HepG2 (cell line): ENCODE data around the gene ZER1. TPM values are rescaled to one million over a fixed set of nuclear protein-coding genes. Genes with fewer than 3 reads are reported as not detected.

ENCODE experiments used
- ARNT ChIP-seq: fragments of 450-650 bp; IDR thresholded peaks from 2 replicates; pipeline ENCODE4 v1.6.1; 2017
- DBP ChIP-seq: sonication (generic); formaldehyde crosslinking; IDR thresholded peaks from 2 replicates; pipeline ENCODE4 v1.4.0; 2020; ENCODE audit warnings: missing genetic modification reagents; ENCODE audit errors: not compliant biosample characterization
- FOXM1 ChIP-seq: sonication (generic); formaldehyde crosslinking; IDR thresholded peaks from 2 replicates; pipeline ENCODE4 v1.5.0; 2020; ENCODE audit warnings: missing genetic modification reagents
- GLMP ChIP-seq: sonication (generic); formaldehyde crosslinking; IDR thresholded peaks from 2 replicates; pipeline ENCODE4 v1.9.0; 2021; ENCODE audit warnings: missing genetic modification reagents, mild to moderate bottlenecking, borderline replicate concordance
- HBP1 ChIP-seq: IDR thresholded peaks from 2 replicates; pipeline ENCODE4 v1.6.1; 2016; ENCODE audit warnings: low read depth, control low read depth
- KAT7 ChIP-seq: IDR thresholded peaks from 2 replicates; pipeline ENCODE4 v1.6.1; 2018; ENCODE audit warnings: borderline replicate concordance, missing compliant biosample characterization
- MTA3 ChIP-seq: sonication (generic); formaldehyde crosslinking; IDR thresholded peaks from 2 replicates; pipeline ENCODE4 v1.4.0; 2020; ENCODE audit warnings: missing genetic modification reagents
- RAD21 ChIP-seq: fragments of 450-650 bp; formaldehyde crosslinking; IDR thresholded peaks from 2 replicates; pipeline ENCODE4 v1.5.0; 2020; ENCODE audit warnings: mild to moderate bottlenecking
- RFXAP ChIP-seq: sonication (generic); formaldehyde crosslinking; IDR thresholded peaks from 2 replicates; pipeline ENCODE4 v1.4.0; 2020; ENCODE audit warnings: missing genetic modification reagents, borderline replicate concordance
- TARDBP ChIP-seq: sonication (generic); formaldehyde crosslinking; IDR thresholded peaks from 2 replicates; pipeline ENCODE4 v1.8.0; 2022; ENCODE audit warnings: mild to moderate bottlenecking, missing genetic modification reagents
- TEAD2 ChIP-seq: sonication (generic); formaldehyde crosslinking; IDR thresholded peaks from 2 replicates; pipeline ENCODE4 v1.9.0; 2021; ENCODE audit warnings: missing genetic modification reagents
- ZBTB20 ChIP-seq: sonication (generic); formaldehyde crosslinking; IDR thresholded peaks from 2 replicates; pipeline ENCODE4 v1.8.1; 2023; ENCODE audit warnings: missing genetic modification reagents, low read depth, mild to moderate bottlenecking, borderline replicate concordance
- ZFP62 ChIP-seq: sonication (generic); formaldehyde crosslinking; IDR thresholded peaks from 2 replicates; pipeline ENCODE4 v1.4.0; 2020; ENCODE audit warnings: missing genetic modification reagents
- ZKSCAN8 ChIP-seq: IDR thresholded peaks from 2 replicates; pipeline ENCODE4 v1.6.1; 2016; ENCODE audit warnings: borderline replicate concordance, missing genetic modification reagents, missing compliant biosample characterization
- ZNF12 ChIP-seq: sonication (generic); formaldehyde crosslinking; IDR thresholded peaks from 2 replicates; pipeline ENCODE4 v1.5.0; 2020; ENCODE audit warnings: missing genetic modification reagents
- ZNF207 ChIP-seq: fragments of 450-650 bp; IDR thresholded peaks from 2 replicates; pipeline ENCODE4 v1.6.1; 2016; ENCODE audit warnings: antibody characterized with exemption, borderline replicate concordance
- ZNF605 ChIP-seq: sonication (generic); formaldehyde crosslinking; IDR thresholded peaks from 2 replicates; pipeline ENCODE4 v1.8.0; 2022; ENCODE audit warnings: mild to moderate bottlenecking, missing genetic modification reagents
- ZNF776 ChIP-seq: sonication (generic); formaldehyde crosslinking; IDR thresholded peaks from 2 replicates; pipeline ENCODE4 v1.4.0; 2020; ENCODE audit warnings: mild to moderate bottlenecking, missing genetic modification reagents
- ZSCAN20 ChIP-seq: sonication (generic); formaldehyde crosslinking; IDR thresholded peaks from 2 replicates; pipeline ENCODE4 v1.4.0; 2020; ENCODE audit warnings: missing genetic modification reagents, mild to moderate bottlenecking, borderline replicate concordance
- polyA plus RNA-seq, 8 experiments: library from polyadenylated mRNA; depleted of rRNA in 3 of 8; stranded (reverse) in 7 of 8; unstranded in 1 of 8; fragments of >200 nt; fragmentation: Illumina TruSeq in 4 of 8; extraction: Trizol in 4 of 8; gene quantifications; 2 replicates each; pipeline versions ENCODE4 v1.2.1 to v1.2.3, GENCODE V29; 2011 to 2016; ENCODE audit warnings: low read depth in 4 of 8, missing spikeins in 1 of 8, mixed read lengths in 1 of 8; ENCODE audit not compliant: insufficient read depth in 1 of 8
- total RNA-seq, 5 experiments: library from RNA; depleted of rRNA; stranded (reverse); fragments of >200 nt; fragmentation: Illumina TruSeq; extraction: Trizol; gene quantifications; 2 replicates each; pipeline ENCODE4 v1.2.3, GENCODE V29; 2016; ENCODE audit warnings: low read depth in 1 of 5
- TF ChIP-seq, protein P1 (sequence below): sonication (generic); formaldehyde crosslinking; IDR thresholded peaks from 2 replicates; pipeline ENCODE4 v1.4.0; 2020; ENCODE audit warnings: mild to moderate bottlenecking, missing genetic modification reagents, borderline replicate concordance
- TF ChIP-seq, protein P2 (sequence below): sonication (generic); formaldehyde crosslinking; IDR thresholded peaks from 2 replicates; pipeline ENCODE4 v1.4.0; 2020; ENCODE audit warnings: missing genetic modification reagents, low read depth, mild to moderate bottlenecking, borderline replicate concordance

ZER1 gene
- total and polyA plus RNA-seq, 2 of the 13 experiments (the other 11 are each of a cell fraction or from before 2014, with no cell fraction given): 7.7 to 40.0 TPM

DNA sequence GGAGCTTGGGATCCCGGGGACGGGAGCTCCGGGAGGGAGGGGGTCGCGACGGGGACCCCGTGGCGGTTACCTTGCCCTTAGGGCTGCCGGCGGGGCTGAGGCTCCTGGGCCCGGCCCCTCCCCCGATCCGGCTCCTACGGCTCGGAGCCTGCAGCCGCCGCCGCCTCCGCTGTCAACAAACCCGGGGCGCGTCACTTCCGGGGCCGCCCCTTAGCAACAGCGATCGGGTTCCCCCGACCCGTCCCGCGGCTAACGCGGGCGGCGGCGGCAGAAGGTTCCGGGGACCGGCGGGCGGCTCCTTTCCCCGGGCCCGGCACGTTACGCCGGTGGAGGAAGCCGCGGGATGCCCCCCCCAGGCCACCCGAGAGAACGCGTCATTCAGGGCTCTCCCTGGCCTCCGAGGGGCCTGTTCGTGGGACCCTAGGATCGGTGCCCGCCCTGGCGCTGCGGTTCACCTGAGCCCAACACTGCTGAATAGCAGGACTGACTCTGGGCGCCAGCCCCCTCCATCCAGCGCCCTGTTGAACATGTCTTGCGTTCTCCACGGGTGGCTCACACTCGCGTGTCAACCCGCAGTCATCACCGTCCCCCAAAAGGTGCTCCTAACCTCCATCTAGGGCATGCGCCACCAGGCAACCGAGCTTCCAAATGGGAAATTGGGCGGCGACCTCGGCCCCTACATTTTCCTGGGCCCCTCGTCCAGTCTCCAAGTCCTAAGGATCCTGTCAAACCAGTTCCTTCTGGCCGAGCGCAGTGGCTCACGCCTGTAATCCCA, at the start of gene ZER1 (continued):
- TF ChIP-seq DBP (CRISPR knock-in tag): no peak
- TF ChIP-seq ZNF12: no peak
- no peak for TF ChIP-seq ARNT
- peak; percentile 95 for TF ChIP-seq TARDBP (CRISPR knock-in tag)
- peak; percentile 60; the same call in 1 of the 2 replicates for TF ChIP-seq HBP1 (CRISPR knock-in tag)
- TF ChIP-seq ZFP62 (CRISPR knock-in tag): no peak
- peak; percentile 98 for TF ChIP-seq RFXAP (CRISPR knock-in tag)
- no peak for TF ChIP-seq ZBTB20 (CRISPR knock-in tag)
- no peak for TF ChIP-seq GLMP
- TF ChIP-seq, protein P1, sequence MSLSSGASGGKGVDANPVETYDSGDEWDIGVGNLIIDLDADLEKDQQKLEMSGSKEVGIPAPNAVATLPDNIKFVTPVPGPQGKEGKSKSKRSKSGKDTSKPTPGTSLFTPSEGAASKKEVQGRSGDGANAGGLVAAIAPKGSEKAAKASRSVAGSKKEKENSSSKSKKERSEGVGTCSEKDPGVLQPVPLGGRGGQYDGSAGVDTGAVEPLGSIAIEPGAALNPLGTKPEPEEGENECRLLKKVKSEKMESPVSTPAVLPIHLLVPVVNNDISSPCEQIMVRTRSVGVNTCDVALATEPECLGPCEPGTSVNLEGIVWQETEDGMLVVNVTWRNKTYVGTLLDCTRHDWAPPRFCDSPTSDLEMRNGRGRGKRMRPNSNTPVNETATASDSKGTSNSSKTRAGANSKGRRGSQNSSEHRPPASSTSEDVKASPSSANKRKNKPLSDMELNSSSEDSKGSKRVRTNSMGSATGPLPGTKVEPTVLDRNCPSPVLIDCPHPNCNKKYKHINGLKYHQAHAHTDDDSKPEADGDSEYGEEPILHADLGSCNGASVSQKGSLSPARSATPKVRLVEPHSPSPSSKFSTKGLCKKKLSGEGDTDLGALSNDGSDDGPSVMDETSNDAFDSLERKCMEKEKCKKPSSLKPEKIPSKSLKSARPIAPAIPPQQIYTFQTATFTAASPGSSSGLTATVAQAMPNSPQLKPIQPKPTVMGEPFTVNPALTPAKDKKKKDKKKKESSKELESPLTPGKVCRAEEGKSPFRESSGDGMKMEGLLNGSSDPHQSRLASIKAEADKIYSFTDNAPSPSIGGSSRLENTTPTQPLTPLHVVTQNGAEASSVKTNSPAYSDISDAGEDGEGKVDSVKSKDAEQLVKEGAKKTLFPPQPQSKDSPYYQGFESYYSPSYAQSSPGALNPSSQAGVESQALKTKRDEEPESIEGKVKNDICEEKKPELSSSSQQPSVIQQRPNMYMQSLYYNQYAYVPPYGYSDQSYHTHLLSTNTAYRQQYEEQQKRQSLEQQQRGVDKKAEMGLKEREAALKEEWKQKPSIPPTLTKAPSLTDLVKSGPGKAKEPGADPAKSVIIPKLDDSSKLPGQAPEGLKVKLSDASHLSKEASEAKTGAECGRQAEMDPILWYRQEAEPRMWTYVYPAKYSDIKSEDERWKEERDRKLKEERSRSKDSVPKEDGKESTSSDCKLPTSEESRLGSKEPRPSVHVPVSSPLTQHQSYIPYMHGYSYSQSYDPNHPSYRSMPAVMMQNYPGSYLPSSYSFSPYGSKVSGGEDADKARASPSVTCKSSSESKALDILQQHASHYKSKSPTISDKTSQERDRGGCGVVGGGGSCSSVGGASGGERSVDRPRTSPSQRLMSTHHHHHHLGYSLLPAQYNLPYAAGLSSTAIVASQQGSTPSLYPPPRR (CRISPR knock-in tag): no peak; the same call in 1 of the 2 replicates
- TF ChIP-seq FOXM1 (CRISPR knock-in tag): no peak
- 0 out of 2 replicates have a peak, but pooled peaks have one; percentile 33 for TF ChIP-seq ZNF776
- no peak for TF ChIP-seq TEAD2 (CRISPR knock-in tag)
- TF ChIP-seq RAD21 (CRISPR knock-in tag): peak; percentile 84
- peak; percentile 83 for TF ChIP-seq ZKSCAN8 (CRISPR knock-in tag)
- peak; percentile 83; the same call in 1 of the 2 replicates for TF ChIP-seq KAT7
- TF ChIP-seq MTA3: no peak
- TF ChIP-seq ZNF207: no peak
- TF ChIP-seq ZNF605 (CRISPR knock-in tag): peak; percentile 80; the same call in 1 of the 2 replicates
- TF ChIP-seq, protein P2, sequence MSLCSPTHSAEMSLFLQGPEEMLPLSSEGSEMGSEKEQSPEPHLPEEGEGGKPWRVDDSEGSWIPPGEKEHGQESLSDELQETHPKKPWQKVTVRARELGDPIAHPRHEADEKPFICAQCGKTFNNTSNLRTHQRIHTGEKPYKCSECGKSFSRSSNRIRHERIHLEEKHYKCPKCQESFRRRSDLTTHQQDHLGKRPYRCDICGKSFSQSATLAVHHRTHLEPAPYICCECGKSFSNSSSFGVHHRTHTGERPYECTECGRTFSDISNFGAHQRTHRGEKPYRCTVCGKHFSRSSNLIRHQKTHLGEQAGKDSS (CRISPR knock-in tag): peak; percentile 84; the same call in 1 of the 2 replicates
- TF ChIP-seq ZSCAN20 (CRISPR knock-in tag): 0 out of 2 replicates have a peak, but pooled peaks have one; percentile 57
